ENCODE measurements around the gene KIR3DL2. TPM values are rescaled to one million over a fixed set of nuclear protein-coding genes. Genes with fewer than 3 reads are reported as not detected.
"Not testable (repeated sequence)": the region's sequence is repeated elsewhere in the genome, so short reads cannot be mapped to it uniquely, and the experiment has no call there.

KIR3DL2 gene
- total RNA-seq, 1 donor from 2014 or later: not detected

DNA sequence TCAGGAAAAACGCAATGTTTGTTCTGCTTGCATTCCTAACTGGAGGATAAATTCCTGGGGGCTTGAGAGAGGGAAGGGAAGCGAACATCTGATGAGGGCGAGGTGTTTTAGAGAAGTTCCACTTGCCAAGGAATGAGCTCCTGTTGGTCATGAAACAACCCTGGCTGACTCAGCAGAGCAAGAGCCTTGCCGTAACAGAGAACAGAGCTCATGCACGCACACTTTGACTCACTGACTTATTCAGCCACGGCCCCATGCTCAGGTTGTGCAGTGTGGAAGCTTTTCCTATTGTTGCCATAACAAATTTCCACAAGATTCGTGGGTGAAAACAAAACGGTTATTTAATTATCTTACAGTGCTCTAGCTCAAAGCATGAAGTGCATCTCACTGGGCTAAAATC lies 7.1 kb upstream of the KIR3DL2 start:
- H3K27ac Mint-ChIP-seq (ENCODE audit: unreplicated experiment); H3K4me1 Mint-ChIP-seq (ENCODE audit: unreplicated experiment); DNase-seq (ENCODE audit: low spot score); H3K27me3 Mint-ChIP-seq (ENCODE audit: unreplicated experiment); H3K4me3 Mint-ChIP-seq (ENCODE audit: unreplicated experiment): not testable (repeated sequence)
- Mint-ChIP-seq H3K9me3 (ENCODE audit: unreplicated experiment) (peaks cover 39% of the 10 kb centered on the region), H3K36me3 (ENCODE audit: low read depth, unreplicated experiment) (peaks cover 16% of the 10 kb centered on the region)

DNA sequence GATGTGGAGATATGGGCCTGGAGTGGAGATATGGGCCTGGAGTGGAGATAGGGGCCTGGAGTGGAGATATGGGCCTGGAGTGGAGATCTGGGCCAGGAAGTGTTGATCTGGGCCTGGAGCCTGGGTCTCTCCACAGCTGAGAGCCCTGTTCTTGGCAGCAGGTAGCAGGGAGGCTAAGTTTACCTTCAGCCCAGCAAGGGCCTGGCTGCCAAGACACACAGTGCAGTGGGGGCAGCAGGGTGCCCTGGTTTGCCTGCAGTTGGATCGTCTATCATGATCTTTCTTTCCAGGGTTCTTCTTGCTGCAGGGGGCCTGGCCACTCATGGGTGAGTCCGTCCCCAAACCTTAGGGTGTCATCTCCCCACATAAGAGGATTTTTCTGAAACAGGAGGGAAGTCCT lies 687 bp downstream of the KIR3DL2 start:
- H3K36me3 Mint-ChIP-seq (ENCODE audit: low read depth, unreplicated experiment): peaks cover 28% of the 10 kb centered on the region

GRCh38 chr19:54851353-54851752 lies 1.1 kb downstream of the KIR3DL2 start:
- H3K36me3 Mint-ChIP-seq (ENCODE audit: low read depth, unreplicated experiment): peaks cover 26% of the 10 kb centered on the region
- H3K4me3 Mint-ChIP-seq (ENCODE audit: unreplicated experiment): no peak overlapping the region

More for the DNA sequence above, 687 bp downstream of the KIR3DL2 start:
- Mint-ChIP-seq H3K9me3 (ENCODE audit: unreplicated experiment) (peaks cover 61% of the 10 kb centered on the region), H3K4me1 (ENCODE audit: unreplicated experiment) (no peaks in the 10 kb centered on the region), H3K27me3 (ENCODE audit: unreplicated experiment) (peaks cover 14% of the 10 kb centered on the region), H3K27ac (ENCODE audit: unreplicated experiment) (no peak overlapping the region), H3K4me3 (ENCODE audit: unreplicated experiment) (no peak overlapping the region)
- TF ChIP-seq, protein P1, sequence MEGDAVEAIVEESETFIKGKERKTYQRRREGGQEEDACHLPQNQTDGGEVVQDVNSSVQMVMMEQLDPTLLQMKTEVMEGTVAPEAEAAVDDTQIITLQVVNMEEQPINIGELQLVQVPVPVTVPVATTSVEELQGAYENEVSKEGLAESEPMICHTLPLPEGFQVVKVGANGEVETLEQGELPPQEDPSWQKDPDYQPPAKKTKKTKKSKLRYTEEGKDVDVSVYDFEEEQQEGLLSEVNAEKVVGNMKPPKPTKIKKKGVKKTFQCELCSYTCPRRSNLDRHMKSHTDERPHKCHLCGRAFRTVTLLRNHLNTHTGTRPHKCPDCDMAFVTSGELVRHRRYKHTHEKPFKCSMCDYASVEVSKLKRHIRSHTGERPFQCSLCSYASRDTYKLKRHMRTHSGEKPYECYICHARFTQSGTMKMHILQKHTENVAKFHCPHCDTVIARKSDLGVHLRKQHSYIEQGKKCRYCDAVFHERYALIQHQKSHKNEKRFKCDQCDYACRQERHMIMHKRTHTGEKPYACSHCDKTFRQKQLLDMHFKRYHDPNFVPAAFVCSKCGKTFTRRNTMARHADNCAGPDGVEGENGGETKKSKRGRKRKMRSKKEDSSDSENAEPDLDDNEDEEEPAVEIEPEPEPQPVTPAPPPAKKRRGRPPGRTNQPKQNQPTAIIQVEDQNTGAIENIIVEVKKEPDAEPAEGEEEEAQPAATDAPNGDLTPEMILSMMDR (IDR thresholded peaks at IDR 0.05; ENCODE audit: unreplicated experiment): no peak
- DNase-seq (ENCODE audit: low spot score): no peak

GRCh38 chr19:54855241-54855640 lies 5.0 kb downstream of the KIR3DL2 start:
- peaks cover 19% of the 10 kb centered on the region for H3K36me3 Mint-ChIP-seq (ENCODE audit: low read depth, unreplicated experiment)
- H3K4me3 Mint-ChIP-seq (ENCODE audit: unreplicated experiment); H3K27me3 Mint-ChIP-seq (ENCODE audit: unreplicated experiment); H3K27ac Mint-ChIP-seq (ENCODE audit: unreplicated experiment); H3K4me1 Mint-ChIP-seq (ENCODE audit: unreplicated experiment); DNase-seq (ENCODE audit: low spot score): not testable (repeated sequence)
- H3K9me3 Mint-ChIP-seq (ENCODE audit: unreplicated experiment): peaks cover 54% of the 10 kb centered on the region

More at GRCh38 chr19:54851353-54851752, 1.1 kb downstream of the KIR3DL2 start:
- H3K9me3 Mint-ChIP-seq (ENCODE audit: unreplicated experiment): peaks cover 59% of the 10 kb centered on the region
- H3K27ac Mint-ChIP-seq (ENCODE audit: unreplicated experiment): no peak overlapping the region
- H3K4me1 Mint-ChIP-seq (ENCODE audit: unreplicated experiment): no peaks in the 10 kb centered on the region
- no peak for DNase-seq (ENCODE audit: low spot score)
- H3K27me3 Mint-ChIP-seq (ENCODE audit: unreplicated experiment): peaks cover 14% of the 10 kb centered on the region
- TF ChIP-seq, protein P1 (IDR thresholded peaks at IDR 0.05; ENCODE audit: unreplicated experiment): no peak

DNA sequence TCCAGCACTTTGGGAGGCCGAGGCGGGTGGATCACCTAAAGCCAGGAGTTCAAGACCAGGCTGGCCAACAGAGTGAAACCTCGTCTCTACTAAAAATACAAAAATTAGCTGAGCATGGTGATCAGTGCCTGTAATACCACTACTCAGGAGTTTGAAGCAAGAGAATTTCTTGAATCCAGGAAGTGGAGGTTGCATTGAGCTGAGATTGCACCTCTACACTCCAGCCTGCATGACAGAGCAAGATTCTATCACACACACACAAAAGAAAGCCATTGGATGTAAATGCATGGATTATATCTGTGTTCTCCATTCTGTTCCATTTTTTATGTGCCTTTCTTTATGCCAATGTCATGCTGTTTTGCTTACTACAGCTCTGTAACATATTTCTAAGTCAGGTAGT lies 8.2 kb downstream of the KIR3DL2 start:
- not testable (repeated sequence) for H3K27me3 Mint-ChIP-seq (ENCODE audit: unreplicated experiment); H3K4me3 Mint-ChIP-seq (ENCODE audit: unreplicated experiment); DNase-seq (ENCODE audit: low spot score); H3K4me1 Mint-ChIP-seq (ENCODE audit: unreplicated experiment); H3K27ac Mint-ChIP-seq (ENCODE audit: unreplicated experiment)
- H3K36me3 Mint-ChIP-seq (ENCODE audit: low read depth, unreplicated experiment): peaks cover 14% of the 10 kb centered on the region
- peaks cover 38% of the 10 kb centered on the region for H3K9me3 Mint-ChIP-seq (ENCODE audit: unreplicated experiment)

DNA sequence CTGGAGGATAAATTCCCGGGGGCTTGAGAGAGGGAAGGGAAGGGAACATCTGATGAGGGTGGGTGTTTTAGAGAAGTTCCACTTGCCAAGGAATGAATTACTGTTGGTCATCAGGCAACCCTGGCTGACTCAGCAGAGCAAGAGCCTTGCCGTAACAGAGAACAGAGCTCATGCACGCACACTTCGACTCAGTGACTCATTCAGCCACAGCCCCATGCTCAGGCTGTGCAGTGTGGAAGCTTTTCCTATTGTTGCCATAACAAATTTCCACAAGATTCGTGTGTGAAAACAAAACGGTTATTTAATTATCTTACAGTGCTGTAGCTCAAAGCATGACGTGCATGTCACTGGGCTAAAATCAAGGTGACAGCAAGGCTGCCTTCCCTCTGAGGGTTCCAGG lies 9.2 kb downstream of the KIR3DL2 start:
- not testable (repeated sequence) for DNase-seq (ENCODE audit: low spot score); H3K4me3 Mint-ChIP-seq (ENCODE audit: unreplicated experiment); H3K27ac Mint-ChIP-seq (ENCODE audit: unreplicated experiment); H3K4me1 Mint-ChIP-seq (ENCODE audit: unreplicated experiment); H3K27me3 Mint-ChIP-seq (ENCODE audit: unreplicated experiment)
- H3K36me3 Mint-ChIP-seq (ENCODE audit: low read depth, unreplicated experiment): peaks cover 14% of the 10 kb centered on the region
- H3K9me3 Mint-ChIP-seq (ENCODE audit: unreplicated experiment): peaks cover 32% of the 10 kb centered on the region

GRCh38 chr19:54863459-54863858 lies 13.2 kb downstream of the KIR3DL2 start:
- H3K4me1 Mint-ChIP-seq (ENCODE audit: unreplicated experiment); H3K27ac Mint-ChIP-seq (ENCODE audit: unreplicated experiment); DNase-seq (ENCODE audit: low spot score); H3K4me3 Mint-ChIP-seq (ENCODE audit: unreplicated experiment); H3K27me3 Mint-ChIP-seq (ENCODE audit: unreplicated experiment): not testable (repeated sequence)
- Mint-ChIP-seq H3K9me3 (ENCODE audit: unreplicated experiment) (peaks cover 21% of the 10 kb centered on the region), H3K36me3 (ENCODE audit: low read depth, unreplicated experiment) (peaks cover 13% of the 10 kb centered on the region)
